GF-D8 (cell line): ENCODE measurements around the gene CHD1.
"Not testable (repeated sequence)": the region's sequence is repeated elsewhere in the genome, so short reads cannot be mapped to it uniquely, and the experiment has no call there.

Experiments used
- DNase-seq: peaks from one replicate; lab custom pipeline; 2025; lab: John Stamatoyannopoulos, UW

Gene CHD1

GRCh38 chr5:98928873-98929709, at the start of gene CHD1:
CHD1 (minus strand) TSS chr5:98929007; CDS start chr5:98926386, 2,621 bp downstream.
- peak; percentile 76 for DNase-seq

GRCh38 chr5:98978528-98978927, 49.7 kb upstream of the CHD1 start:
- no peak for DNase-seq

GRCh38 chr5:98977723-98978122, 48.9 kb upstream of the CHD1 start:
- DNase-seq: no peak

- no peak for DNase-seq
Observed at GRCh38 chr5:98975682-98976407, 47.0 kb upstream of the CHD1 start.

GRCh38 chr5:98975223-98975622, 46.4 kb upstream of the CHD1 start:
- no peak for DNase-seq

GRCh38 chr5:98969400-98969799, 40.6 kb upstream of the CHD1 start:
- DNase-seq: no peak

GRCh38 chr5:98968056-98968564, 39.3 kb upstream of the CHD1 start:
- no peak for DNase-seq

GRCh38 chr5:98965226-98965625, 36.4 kb upstream of the CHD1 start:
- no peak for DNase-seq

GRCh38 chr5:98964621-98965020, 35.8 kb upstream of the CHD1 start:
- no peak for DNase-seq

- no peak for DNase-seq
Observed at GRCh38 chr5:98963019-98963418, 34.2 kb upstream of the CHD1 start.

GRCh38 chr5:98962587-98962986, 33.8 kb upstream of the CHD1 start:
- DNase-seq: no peak

GRCh38 chr5:98961665-98962344, 33.0 kb upstream of the CHD1 start:
- no peak for DNase-seq

- DNase-seq: no peak
Observed at GRCh38 chr5:98957307-98957706, 28.5 kb upstream of the CHD1 start.

- DNase-seq: not testable (repeated sequence)
Observed at GRCh38 chr5:98955888-98956287, 27.1 kb upstream of the CHD1 start.

GRCh38 chr5:98955471-98955870, 26.7 kb upstream of the CHD1 start:
- DNase-seq: not testable (repeated sequence)

GRCh38 chr5:98954392-98955028, 25.7 kb upstream of the CHD1 start:
- no peak for DNase-seq

GRCh38 chr5:98942847-98943246, 14.0 kb upstream of the CHD1 start:
- no peak for DNase-seq

- DNase-seq: peak; percentile 23
Observed at GRCh38 chr5:98941131-98941883, 12.5 kb upstream of the CHD1 start.

GRCh38 chr5:98940581-98940980, 11.8 kb upstream of the CHD1 start:
- DNase-seq: no peak

- DNase-seq: no peak
Observed at GRCh38 chr5:98938464-98938863, 9.7 kb upstream of the CHD1 start.
